Fibroblast of villous mesenchyme (primary cell): ENCODE results near the gene MZT1. TPM values are rescaled to one million over a fixed set of nuclear protein-coding genes. Genes with fewer than 3 reads are reported as not detected.

Experiments
- DNase-seq: peaks from one replicate; pipeline ENCODE4 v3.0.0-alpha.2; 2010; ENCODE audit warnings: low read depth
- H3K4me3 ChIP-seq: 2 replicates; pipeline ENCODE4 v1.5.1; 2011; ENCODE audit warnings: low read depth, mild to moderate bottlenecking, low read length
- total RNA-seq: library from RNA; depleted of rRNA; stranded (reverse); fragments of >200 nt; gene quantifications from 2 replicates; pipeline ENCODE4 v1.2.3, GENCODE V29; 2012
- TF ChIP-seq, protein P1 (sequence below): IDR thresholded peaks from 2 replicates; pipeline ENCODE4 v1.5.1; 2012; ENCODE audit warnings: low read depth, mild to moderate bottlenecking, low read length; ENCODE audit not compliant: insufficient read depth

The MZT1 gene, protein sequence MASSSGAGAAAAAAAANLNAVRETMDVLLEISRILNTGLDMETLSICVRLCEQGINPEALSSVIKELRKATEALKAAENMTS
- 9.0 and 21.2 TPM in 2 replicates for total RNA-seq

DNA sequence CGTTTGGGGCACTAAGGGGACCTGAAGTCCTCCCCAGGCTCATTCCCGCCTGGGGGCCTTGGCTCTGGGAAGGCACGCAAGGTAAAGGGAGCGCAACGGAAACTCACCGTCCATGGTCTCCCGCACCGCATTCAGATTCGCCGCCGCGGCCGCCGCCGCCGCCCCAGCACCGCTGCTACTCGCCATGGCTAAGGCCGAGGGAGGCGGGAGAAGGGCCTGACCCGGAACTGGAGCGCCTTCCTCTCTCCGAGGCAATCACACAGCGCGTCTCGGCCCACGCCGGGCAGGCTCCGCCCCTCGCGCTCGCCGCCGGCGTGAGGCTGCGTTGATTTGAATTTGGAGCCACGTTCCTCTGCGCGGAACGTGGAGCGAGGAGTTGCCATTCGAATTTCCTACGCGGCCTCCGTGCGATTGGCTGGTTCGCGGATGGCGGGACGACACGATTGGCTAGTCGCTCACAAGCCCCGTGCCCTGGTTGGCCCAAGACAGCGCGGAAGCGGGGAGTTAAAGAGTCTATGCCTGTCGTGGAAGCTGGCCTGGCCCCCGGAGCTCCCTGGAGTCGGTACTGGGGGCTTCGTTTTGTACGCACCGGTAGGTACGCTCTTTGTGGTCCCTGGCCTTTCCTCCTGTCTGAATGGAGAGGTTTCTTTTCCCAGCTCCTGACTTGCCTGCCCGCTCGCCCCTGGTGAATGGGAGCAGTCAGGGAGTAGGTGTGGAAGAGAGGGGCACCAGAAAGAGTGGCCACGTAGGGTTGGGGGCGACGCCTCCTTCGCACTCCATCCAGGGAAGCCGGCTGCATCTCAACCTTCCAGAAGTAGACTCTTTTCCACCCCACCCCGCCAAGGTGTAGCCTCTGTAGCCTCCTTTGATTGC is at the start of gene MZT1, which contains the start of gene BORA:
TSS of gene MZT1 (minus strand) at position 213 of the 873 bp plus-strand sequence. CDS start at position 186, 27 bp downstream.
TSS of gene BORA (plus strand) at position 507 of the 873 bp plus-strand sequence. CDS start 1,018 bp downstream, outside the sequence.
- DNase-seq: peak; percentile 98
- TF ChIP-seq, protein P1, sequence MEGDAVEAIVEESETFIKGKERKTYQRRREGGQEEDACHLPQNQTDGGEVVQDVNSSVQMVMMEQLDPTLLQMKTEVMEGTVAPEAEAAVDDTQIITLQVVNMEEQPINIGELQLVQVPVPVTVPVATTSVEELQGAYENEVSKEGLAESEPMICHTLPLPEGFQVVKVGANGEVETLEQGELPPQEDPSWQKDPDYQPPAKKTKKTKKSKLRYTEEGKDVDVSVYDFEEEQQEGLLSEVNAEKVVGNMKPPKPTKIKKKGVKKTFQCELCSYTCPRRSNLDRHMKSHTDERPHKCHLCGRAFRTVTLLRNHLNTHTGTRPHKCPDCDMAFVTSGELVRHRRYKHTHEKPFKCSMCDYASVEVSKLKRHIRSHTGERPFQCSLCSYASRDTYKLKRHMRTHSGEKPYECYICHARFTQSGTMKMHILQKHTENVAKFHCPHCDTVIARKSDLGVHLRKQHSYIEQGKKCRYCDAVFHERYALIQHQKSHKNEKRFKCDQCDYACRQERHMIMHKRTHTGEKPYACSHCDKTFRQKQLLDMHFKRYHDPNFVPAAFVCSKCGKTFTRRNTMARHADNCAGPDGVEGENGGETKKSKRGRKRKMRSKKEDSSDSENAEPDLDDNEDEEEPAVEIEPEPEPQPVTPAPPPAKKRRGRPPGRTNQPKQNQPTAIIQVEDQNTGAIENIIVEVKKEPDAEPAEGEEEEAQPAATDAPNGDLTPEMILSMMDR: no peak

DNA sequence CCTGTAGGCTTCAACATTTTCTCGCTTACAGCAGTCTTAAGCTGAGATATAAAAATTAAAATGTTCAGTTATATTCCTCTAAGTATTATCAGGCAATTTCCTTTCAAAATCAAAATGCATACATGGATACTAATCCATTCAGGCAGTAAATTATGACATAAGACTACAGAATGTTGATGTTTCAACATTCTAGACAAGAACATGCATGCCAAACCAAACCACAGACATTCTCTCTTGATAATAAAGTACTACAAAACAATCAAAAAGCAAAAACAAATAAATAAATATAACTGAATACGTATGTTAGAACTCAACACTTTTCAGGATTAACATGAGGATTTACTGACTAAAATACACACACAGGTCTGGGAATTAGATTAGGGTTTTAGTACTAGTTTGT is 46.6 kb upstream of the MZT1 start:
- TF ChIP-seq, protein P1: no peak
- peak; percentile 64 for DNase-seq

More for the DNA sequence above, at the start of gene MZT1, which contains the start of gene BORA:
- H3K4me3 ChIP-seq: peak within 1 kb of the TSS; percentile 80

DNA sequence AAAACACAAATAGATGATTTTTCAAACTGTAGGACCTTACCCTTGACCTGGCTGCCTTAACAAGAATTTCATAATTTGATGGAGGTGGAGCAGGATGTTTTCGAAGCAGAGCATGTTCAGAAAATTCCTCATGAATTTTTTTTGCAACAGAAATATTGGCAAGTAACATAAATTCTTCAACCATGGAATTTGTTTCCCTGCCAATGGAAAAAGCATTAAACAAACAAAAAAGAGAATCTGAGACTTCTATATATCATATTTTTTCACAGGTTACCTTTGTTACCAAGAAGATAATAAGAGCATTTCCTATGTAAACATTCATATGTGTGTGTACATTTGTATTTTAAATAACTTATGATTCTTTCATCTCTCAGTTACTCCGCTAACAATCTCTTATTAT is 36.0 kb upstream of the MZT1 start:
- TF ChIP-seq, protein P1: no peak
- no peak for DNase-seq
- no peak overlapping the region for H3K4me3 ChIP-seq

More for the DNA sequence above, 46.6 kb upstream of the MZT1 start:
- no peak overlapping the region for H3K4me3 ChIP-seq

DNA sequence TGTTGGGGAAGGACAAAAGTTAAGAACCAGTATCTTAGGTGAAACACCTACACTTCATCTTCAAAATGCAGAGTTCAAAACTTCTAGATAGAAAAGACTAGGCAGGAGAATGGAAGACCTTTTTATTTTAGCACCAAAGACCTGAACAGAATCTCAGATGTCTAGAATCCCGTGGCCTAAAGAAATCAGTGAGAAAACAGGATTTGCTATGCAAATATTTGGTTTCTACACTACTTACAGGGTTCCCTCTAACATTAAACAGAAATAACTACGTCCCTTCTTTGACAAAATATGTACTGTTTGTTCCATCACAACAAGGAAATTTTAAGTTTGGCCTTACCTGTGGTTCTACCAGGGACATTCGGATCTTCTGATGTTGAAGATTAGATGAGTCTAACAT is 32.8 kb upstream of the MZT1 start:
- H3K4me3 ChIP-seq: no peak overlapping the region
- no peak for DNase-seq
- TF ChIP-seq, protein P1: no peak

DNA sequence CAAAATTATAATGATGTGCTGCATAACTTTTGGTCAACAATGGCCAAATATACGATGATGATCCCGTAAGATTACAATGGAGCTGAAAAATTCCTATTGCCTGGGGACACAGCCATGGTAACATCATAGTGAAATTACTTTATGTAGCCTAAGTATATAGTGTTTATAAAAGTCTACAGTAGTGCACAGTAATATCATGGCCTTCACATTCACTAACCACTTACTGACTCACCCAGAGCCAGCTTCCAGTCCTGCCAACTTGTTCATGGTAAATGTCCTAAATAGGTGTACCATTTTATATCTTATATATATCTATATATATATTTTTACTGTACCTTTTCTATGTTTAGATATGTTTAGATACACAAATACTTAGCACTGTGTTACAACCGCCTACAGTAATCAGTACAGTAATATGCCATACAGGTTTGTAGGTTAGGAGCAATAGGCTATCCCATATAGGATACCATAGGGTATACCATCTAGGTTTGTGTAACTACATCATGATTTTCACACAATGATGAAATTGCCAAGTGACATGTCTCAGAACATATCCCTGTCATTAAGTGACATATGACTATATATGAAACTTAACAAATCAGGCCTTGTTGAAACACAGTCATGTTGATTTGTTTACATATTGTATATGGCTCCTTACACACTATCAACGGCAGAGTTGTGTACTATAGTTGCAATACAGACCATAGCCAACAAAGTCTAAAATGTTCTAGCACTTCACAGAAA is 30.5 kb upstream of the MZT1 start:
- DNase-seq: no peak
- H3K4me3 ChIP-seq: no peak overlapping the region
- TF ChIP-seq, protein P1: no peak

DNA sequence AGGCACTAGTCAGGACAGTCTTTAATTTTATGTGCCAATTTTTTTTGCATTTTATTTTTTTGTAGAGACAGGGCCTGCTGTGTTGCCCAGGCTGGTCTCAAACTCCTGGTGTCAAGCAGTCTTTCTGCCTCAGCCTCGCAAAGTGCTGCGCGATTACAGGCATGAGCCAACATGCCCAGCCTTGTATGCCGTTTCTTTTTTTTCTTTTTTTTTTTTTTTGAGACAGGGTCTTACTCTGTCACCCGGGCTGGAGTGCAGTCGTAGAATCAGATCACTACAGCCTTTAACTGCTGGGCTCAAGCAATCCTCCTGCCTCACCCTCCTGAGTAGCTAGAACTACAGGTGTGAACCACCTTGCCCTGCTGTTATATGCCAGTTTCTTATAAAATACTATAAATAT is 26.7 kb upstream of the MZT1 start:
- TF ChIP-seq, protein P1: no peak
- DNase-seq: no peak
- H3K4me3 ChIP-seq: no peak overlapping the region
